Heart right ventricle (tissue), 16 donors: ENCODE results near the gene CHMP2A. TPM values are rescaled to one million over a fixed set of nuclear protein-coding genes. Genes with fewer than 3 reads are reported as not detected.

Source experiments
- ATAC-seq, 8 donors: fragments of 200-7000 bp; cut with Tn5 transposase; one replicate each; pipeline ENCODE4 v1.9.1; 2020; ENCODE audit warnings: mild to moderate bottlenecking in 8 of 8, moderate library complexity in 8 of 8, moderate number of reproducible peaks in 1 of 8
- DNase-seq, 2 donors: peaks; one replicate each; pipeline ENCODE4 v3.0.0-alpha.2; 2020
- H3K27ac ChIP-seq, 10 donors: fragments of 200-600 bp; sonication (generic) in 2 of 10; one replicate each; pipeline versions ENCODE4 v1.5.0 to v1.8.0; 2020 to 2022; ENCODE audit warnings: mild to moderate bottlenecking in 3 of 10
- H3K27me3 ChIP-seq, 7 donors: fragments of 200-600 bp; one replicate each; pipeline ENCODE4 v1.8.0; 2021 to 2022; ENCODE audit warnings: mild to moderate bottlenecking in 2 of 7
- H3K36me3 ChIP-seq, 9 donors: fragments of 200-600 bp; sonication (generic) in 1 of 9; one replicate each; pipeline versions ENCODE4 v1.5.0 to v1.8.0; 2020 to 2022; ENCODE audit warnings: mild to moderate bottlenecking in 2 of 9
- H3K4me1 ChIP-seq, 9 donors: fragments of 200-600 bp; sonication (generic) in 1 of 9; one replicate each; pipeline versions ENCODE4 v1.5.0 to v1.8.0; 2020 to 2022; ENCODE audit warnings: mild to moderate bottlenecking in 4 of 9
- H3K4me3 ChIP-seq, 10 donors: fragments of 200-600 bp; sonication (generic) in 2 of 10; one replicate each; pipeline versions ENCODE4 v1.5.0 to v1.8.0; 2020 to 2022; ENCODE audit warnings: mild to moderate bottlenecking in 7 of 10, moderate library complexity in 2 of 10
- H3K9me3 ChIP-seq, 11 donors: fragments of 200-600 bp in 10 of 11; sonication (generic) in 2 of 11; one replicate each; pipeline versions ENCODE4 v1.5.0 to v1.8.0; 2013 to 2022; ENCODE audit warnings: mild to moderate bottlenecking in 2 of 11, control low read depth in 1 of 11, moderate library complexity in 1 of 11
- CTCF ChIP-seq, 9 donors: fragments of 200-600 bp; sonication (generic) in 2 of 9; IDR thresholded peaks; one replicate each; pipeline versions ENCODE4 v1.5.0 to v1.8.0; 2021 to 2022; ENCODE audit warnings: antibody characterized with exemption in 9 of 9, mild to moderate bottlenecking in 5 of 9, moderate library complexity in 1 of 9
- WGBS, 2 donors: extraction: QIAGEN DNeasy Blood & Tissue Kit; methylation state at CpG; one replicate each; pipeline ENCODE4 v1.1.7; 2013; ENCODE audit warnings: inconsistent platforms in 1 of 2; 5-methylcytosine and 5-hydroxymethylcytosine counted together
- intact Hi-C, 10 donors: fragments of 100-400 bp; cut with DNase I; formaldehyde crosslinking; loops; one replicate each; pipeline versions ENCODE4 v1.11.1 to v1.14.2; 2022
- long read RNA-seq, 3 donors: library from polyadenylated mRNA; unstranded; transcript quantifications; one replicate each; pipeline ENCODE4 v2.0.0, GENCODE V29; 2020 to 2021
- polyA plus RNA-seq, 2 donors: library from polyadenylated mRNA; stranded (reverse); fragments of 200-250 nt; gene quantifications; one replicate each; pipeline ENCODE4 v1.2.3, GENCODE V29; 2013
- total RNA-seq, 10 donors: library from RNA; stranded (reverse); fragmentation: NEBNext Ultra II Directional in 3 of 10; extraction: Animal tissue kit (Norgen Biotek cat#: 25700) in 3 of 10; gene quantifications; one replicate each; pipeline versions ENCODE4 v1.2.1 to v1.2.4, GENCODE V29; 2021 to 2023
- donor health status: Arrhythmogenic right ventricular cardiomyopathy.
- donor health status: ischemic (EF 13 %, LVEDD 7.1; RV severe dilation, severe dysfunction).
- donor health status: healthy with polysubstance abuse.
- donor health status: DM: no; HTN: yes; CAD: no.
- donor health status: DM: no; HTN: no; CAD: no.
- donor health status: ischemic (EF 25% LVEDD 6.9; RV normal size, moderate dysfunction).
- donor health status: ischemic (EF 25% LVEDD 5.7; RV mildly dilated, moderate dysfunction).
- donor health status: healthy.
- donor health status: DM: yes; HTN: yes; CAD: no.
- donor health status: Ischemic cardiomyopathy.
- donor health status: ischemic (EF 35%, LVEDD 5.7; RV mildly dilated, moderate dysfunction).
- donor health status: nonischemic (EF 11% LVEDD 7.7; RV severe dilation, severe dysfunction).
- donor health status: DM: yes; HTN: yes; CAD: no.
- donor health status: PGD.
- donor health status: ischemic (EF 29% LVEDD 5.4; RV normal size, mild dysfunction).
- donor health status: nonischemic (EF 23%, LVEDD 6.1; RV moderate dilation, normal function).

The CHMP2A gene
- total RNA-seq (100 to 1,000 TPM; 123 to 151 (median 131) TPM), polyA plus RNA-seq (100 to 1,000 TPM; 239 to 349 TPM)
- long read RNA-seq, donor 1, transcript CHMP2A-201 (6 exons, 913 nt): major isoform, 38 of 67 reads
- long read RNA-seq, donor 1, transcript CHMP2A-208 (6 exons, 885 nt): minor isoform, 8 of 67 reads
- long read RNA-seq, donor 1, transcript CHMP2A-206 (5 exons, 1,178 nt): minor isoform, 5 of 67 reads
- long read RNA-seq, donor 1, partial matches to known transcripts: 14 of 67 reads
- long read RNA-seq, donor 1, other reads (novel, unspliced or antisense): 2 of 67 reads
- long read RNA-seq, donor 2, transcript CHMP2A-201 (6 exons, 913 nt): major isoform, 52 of 89 reads
- long read RNA-seq, donor 2, transcript CHMP2A-208 (6 exons, 885 nt): minor isoform, 11 of 89 reads
- long read RNA-seq, donor 2, partial matches to known transcripts: 23 of 89 reads
- long read RNA-seq, donor 2, other reads (novel, unspliced or antisense): 0 of 89 reads
- long read RNA-seq, donor 3, transcript CHMP2A-206 (5 exons, 1,178 nt): minor isoform, 6 of 23 reads
- long read RNA-seq, donor 3, transcript CHMP2A-208 (6 exons, 885 nt): minor isoform, 5 of 23 reads
- long read RNA-seq, donor 3, transcript CHMP2A-201 (6 exons, 913 nt): major isoform, 11 of 23 reads
- long read RNA-seq, donor 3, partial matches to known transcripts: 0 of 23 reads
- long read RNA-seq, donor 3, other reads (novel, unspliced or antisense): 0 of 23 reads

- no peak for TF ChIP-seq CTCF (IDR thresholded peaks at IDR 0.05)
Measured at GRCh38 chr19:58554494-58555368, at the start of gene CHMP2A. Gene CHMP2A, minus strand, starts transcription at chr19:58555105. Its CDS starts 893 bp downstream, at chr19:58554212.

GRCh38 chr19:58586133-58586765, 31.3 kb upstream of the CHMP2A start:
- peaks cover 0 to 5% (median 3%) of the 10 kb centered on the region in 9 donors for H3K4me1 ChIP-seq
- peaks cover 0 to 34% (median 10%) of the 10 kb centered on the region in 9 donors for H3K36me3 ChIP-seq
- DNase-seq (no peak), ATAC-seq (peak in 3 of 8 donors; percentile 30 to 47 (median 40))
- no peaks in the 10 kb centered on the region for H3K27me3 ChIP-seq
- WGBS, 2 donors: 94% methylated on average over 4 of the region's 4 CpGs
- no peak overlapping the region for H3K4me3 ChIP-seq
- H3K9me3 ChIP-seq: no peaks in the 10 kb centered on the region
- TF ChIP-seq CTCF (IDR thresholded peaks at IDR 0.05): no peak
- intact Hi-C loops: no loop called here
- no peak overlapping the region for H3K27ac ChIP-seq

More at GRCh38 chr19:58554494-58555368, at the start of gene CHMP2A:
- Histone ChIP-seq H3K27ac (peak within 1 kb of the TSS; percentile 76 to 100 (median 94)), H3K4me3 (peak within 1 kb of the TSS; percentile 60 to 84 (median 76)), H3K9me3 (no peaks in the 10 kb centered on the region), H3K4me1 (peaks cover 22 to 49% (median 39%) of the 10 kb centered on the region in 9 donors), H3K27me3 (no peaks in the 10 kb centered on the region), H3K36me3 (peaks cover 4 to 58% (median 40%) of the 10 kb centered on the region in 9 donors)
- 1% methylated on average over 69 of the region's 69 CpGs for WGBS, 2 donors
- ATAC-seq (peak; percentile 50 to 78 (median 68)), DNase-seq (peak; percentile 99)
- intact Hi-C loops: loop anchor here in 1 of 10 donors (1.0 kb wide), 1 partner anchor 10 kb away; the partner anchor contains the start of gene TRIM28

- intact Hi-C loops: no loop called here
Measured at GRCh38 chr19:58585442-58586132, 30.7 kb upstream of the CHMP2A start.

More at GRCh38 chr19:58585442-58586132, 30.7 kb upstream of the CHMP2A start:
- H3K36me3 ChIP-seq: peaks cover 0 to 34% (median 10%) of the 10 kb centered on the region in 9 donors
- DNase-seq: no peak
- no peak overlapping the region for H3K4me3 ChIP-seq
- ATAC-seq: peak in 1 of 8 donors; percentile 7
- H3K9me3 ChIP-seq: no peaks in the 10 kb centered on the region
- H3K27me3 ChIP-seq: no peaks in the 10 kb centered on the region
- no peak for TF ChIP-seq CTCF (IDR thresholded peaks at IDR 0.05)
- no peak overlapping the region for H3K27ac ChIP-seq
- peaks cover 0 to 11% (median 6%) of the 10 kb centered on the region in 9 donors for H3K4me1 ChIP-seq
- 76 to 86% methylated on average over 6 of the region's 6 CpGs for WGBS, 2 donors
